ENCODE data around the gene AUTS2.

Gene AUTS2

DNA sequence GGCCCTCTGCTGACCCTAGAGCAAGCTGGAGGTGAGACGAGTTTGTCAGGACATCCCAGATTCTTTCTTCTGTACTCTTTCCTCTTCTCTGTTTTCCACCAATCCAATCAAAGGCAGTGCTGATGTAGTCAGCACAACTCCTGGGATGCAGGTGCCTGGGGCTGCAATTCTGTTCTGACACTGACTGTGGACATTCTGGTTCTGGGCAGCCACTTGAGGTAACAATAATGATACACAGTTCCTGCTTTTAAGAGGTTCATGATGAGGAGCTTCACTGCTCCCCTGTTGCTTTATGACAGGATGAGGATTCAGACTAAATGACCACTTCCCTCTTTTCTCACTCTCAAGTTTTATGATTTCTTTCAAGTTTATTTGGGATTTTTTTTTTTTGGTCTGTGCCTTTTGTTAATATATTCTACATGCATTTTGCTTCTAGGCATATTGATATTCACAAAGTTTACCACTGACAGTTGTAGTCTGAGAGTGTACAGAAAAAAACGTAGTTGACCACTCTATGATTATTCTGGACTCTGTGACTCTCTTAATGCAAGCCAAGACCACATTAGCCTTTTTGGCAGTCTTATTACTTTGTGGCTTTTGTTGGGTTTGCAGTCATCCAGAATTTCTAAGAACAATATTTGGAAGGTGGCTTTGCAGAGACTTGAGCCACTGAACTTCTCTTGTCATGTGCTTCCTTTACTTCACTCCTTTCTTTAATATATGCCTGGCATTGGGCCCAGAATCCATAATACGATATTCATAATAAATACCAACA is 247.6 kb downstream of the AUTS2 start:
- no peak overlapping the region for H3K27ac Mint-ChIP-seq
- DNase-seq: no peak
- H3K36me3 Mint-ChIP-seq (ENCODE audit: low read depth): no peaks in the 10 kb centered on the region
- H3K4me3 Mint-ChIP-seq: no peak overlapping the region
- H3K9me3 Mint-ChIP-seq: no peaks in the 10 kb centered on the region
- peaks cover 2% of the 10 kb centered on the region for H3K4me1 Mint-ChIP-seq (ENCODE audit: low read depth)
- H3K27me3 Mint-ChIP-seq: peaks cover 23% of the 10 kb centered on the region

DNA sequence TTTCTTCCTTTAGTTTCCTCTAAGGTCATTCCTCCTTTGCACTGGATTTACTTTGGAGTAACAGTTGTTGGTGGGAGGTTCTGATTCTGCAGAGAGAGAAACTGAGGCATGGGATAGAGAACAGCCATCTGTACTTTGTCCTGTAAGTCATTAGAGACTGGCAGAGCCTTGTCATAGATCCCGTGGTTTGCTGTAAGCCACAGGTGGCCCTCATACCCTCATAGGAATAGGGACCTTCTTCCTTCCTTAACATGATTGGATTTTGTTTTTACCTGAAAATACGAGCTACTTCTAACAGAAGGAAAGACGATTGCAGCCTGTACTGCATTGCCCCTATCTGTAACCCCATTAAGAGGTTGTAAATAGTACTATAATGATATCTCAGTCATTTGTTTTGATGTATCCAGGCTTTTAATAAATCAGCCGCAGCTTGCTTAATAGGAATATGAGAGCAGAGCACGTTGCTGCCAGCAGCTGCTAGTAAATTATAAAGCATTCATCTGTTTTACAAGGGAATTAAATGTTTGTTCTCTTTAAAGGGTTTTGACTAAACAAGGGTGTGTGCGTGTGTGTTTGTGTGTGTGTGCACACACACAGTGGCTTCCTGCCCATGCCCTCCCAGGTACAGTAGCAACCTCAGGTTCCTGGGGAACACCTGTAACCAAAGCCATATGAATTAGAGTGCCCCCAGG is 249.8 kb downstream of the AUTS2 start:
- no peaks in the 10 kb centered on the region for H3K9me3 Mint-ChIP-seq
- no peak overlapping the region for H3K27ac Mint-ChIP-seq
- no peak overlapping the region for H3K4me3 Mint-ChIP-seq
- peaks cover 9% of the 10 kb centered on the region for H3K27me3 Mint-ChIP-seq
- H3K36me3 Mint-ChIP-seq (ENCODE audit: low read depth): no peaks in the 10 kb centered on the region
- DNase-seq: no peak
- H3K4me1 Mint-ChIP-seq (ENCODE audit: low read depth): peaks cover 2% of the 10 kb centered on the region

DNA sequence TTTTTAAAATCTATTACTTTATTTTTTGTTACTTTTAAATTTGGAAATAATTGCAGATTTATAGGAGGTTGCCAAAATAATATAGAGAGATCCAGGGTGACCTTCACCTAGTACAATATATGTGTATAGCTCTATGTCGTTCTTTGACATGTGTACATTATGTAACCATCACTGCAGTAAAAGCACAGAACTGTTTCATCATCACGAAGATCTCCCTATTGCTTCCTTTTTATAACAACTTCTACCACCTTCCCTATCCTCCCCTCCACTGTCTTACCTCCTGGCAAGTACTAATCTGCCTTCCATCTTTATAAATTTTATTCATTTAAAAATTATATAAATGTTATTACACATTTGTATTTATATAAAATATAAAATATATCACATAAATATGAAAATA is 251.0 kb downstream of the AUTS2 start:
- Mint-ChIP-seq H3K27me3 (peaks cover 3% of the 10 kb centered on the region), H3K9me3 (no peaks in the 10 kb centered on the region), H3K4me3 (no peak overlapping the region), H3K36me3 (ENCODE audit: low read depth) (no peaks in the 10 kb centered on the region), H3K27ac (no peak overlapping the region), H3K4me1 (ENCODE audit: low read depth) (peaks cover 2% of the 10 kb centered on the region)
- DNase-seq: no peak

DNA sequence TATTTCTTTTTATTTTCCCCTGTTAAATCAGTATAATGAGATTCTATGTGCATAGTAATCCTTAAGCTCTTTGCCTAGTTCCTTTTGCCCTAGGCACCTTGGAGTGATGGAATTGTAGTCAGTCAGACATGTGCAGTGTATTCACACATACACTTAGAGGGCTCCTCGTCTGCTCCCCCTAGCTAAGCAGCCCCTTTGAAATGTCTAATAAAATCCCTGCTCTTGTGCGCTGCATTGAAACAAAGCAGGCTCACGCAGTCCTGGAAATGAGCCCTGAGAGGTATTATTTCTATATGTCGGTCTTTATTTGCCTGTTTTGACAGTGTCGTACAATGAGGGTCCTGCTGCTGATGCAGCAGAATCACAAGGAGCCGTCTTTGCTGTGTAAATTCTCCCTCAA is 258.7 kb downstream of the AUTS2 start:
- no peaks in the 10 kb centered on the region for H3K36me3 Mint-ChIP-seq (ENCODE audit: low read depth)
- no peaks in the 10 kb centered on the region for H3K4me1 Mint-ChIP-seq (ENCODE audit: low read depth)
- DNase-seq: no peak
- H3K9me3 Mint-ChIP-seq: no peaks in the 10 kb centered on the region
- H3K27me3 Mint-ChIP-seq: peaks cover 16% of the 10 kb centered on the region
- no peak overlapping the region for H3K27ac Mint-ChIP-seq
- no peak overlapping the region for H3K4me3 Mint-ChIP-seq

DNA sequence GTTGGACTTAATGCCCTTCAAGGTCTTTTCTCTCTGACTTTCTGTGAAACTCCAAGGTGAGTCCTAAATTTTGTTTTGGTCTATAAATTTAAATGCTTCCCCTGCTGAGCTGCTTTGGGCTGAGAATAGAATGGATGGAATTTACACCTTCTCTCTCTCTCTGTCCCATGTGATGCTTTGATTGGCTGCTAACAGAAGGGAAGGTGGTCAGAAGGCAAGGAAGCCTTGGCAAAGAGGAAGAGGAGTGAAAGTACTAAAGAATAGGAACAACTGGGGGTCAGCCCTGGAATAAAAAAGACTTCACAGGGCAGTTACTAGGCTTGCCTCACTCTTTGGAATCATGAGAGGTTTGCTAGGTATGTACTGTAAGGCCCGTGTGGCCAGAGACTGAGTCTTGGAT is 260.2 kb downstream of the AUTS2 start:
- Mint-ChIP-seq H3K9me3 (no peaks in the 10 kb centered on the region), H3K36me3 (ENCODE audit: low read depth) (no peaks in the 10 kb centered on the region), H3K27ac (no peak overlapping the region), H3K4me1 (ENCODE audit: low read depth) (no peaks in the 10 kb centered on the region), H3K27me3 (peaks cover 16% of the 10 kb centered on the region), H3K4me3 (no peak overlapping the region)
- no peak for DNase-seq

GRCh38 chr7:69859342-69859741 is 261.1 kb downstream of the AUTS2 start:
- Mint-ChIP-seq H3K9me3 (no peaks in the 10 kb centered on the region), H3K27me3 (peaks cover 16% of the 10 kb centered on the region), H3K36me3 (ENCODE audit: low read depth) (no peaks in the 10 kb centered on the region), H3K4me3 (no peak overlapping the region), H3K27ac (no peak overlapping the region), H3K4me1 (ENCODE audit: low read depth) (no peaks in the 10 kb centered on the region)
- DNase-seq: no peak

- DNase-seq: no peak
- H3K36me3 Mint-ChIP-seq (ENCODE audit: low read depth): no peaks in the 10 kb centered on the region
- no peaks in the 10 kb centered on the region for H3K9me3 Mint-ChIP-seq
- H3K27me3 Mint-ChIP-seq: peaks cover 15% of the 10 kb centered on the region
- H3K4me3 Mint-ChIP-seq: no peak overlapping the region
- H3K27ac Mint-ChIP-seq: no peak overlapping the region
- no peaks in the 10 kb centered on the region for H3K4me1 Mint-ChIP-seq (ENCODE audit: low read depth)
Measured at GRCh38 chr7:69860486-69860885, 262.2 kb downstream of the AUTS2 start.

DNA sequence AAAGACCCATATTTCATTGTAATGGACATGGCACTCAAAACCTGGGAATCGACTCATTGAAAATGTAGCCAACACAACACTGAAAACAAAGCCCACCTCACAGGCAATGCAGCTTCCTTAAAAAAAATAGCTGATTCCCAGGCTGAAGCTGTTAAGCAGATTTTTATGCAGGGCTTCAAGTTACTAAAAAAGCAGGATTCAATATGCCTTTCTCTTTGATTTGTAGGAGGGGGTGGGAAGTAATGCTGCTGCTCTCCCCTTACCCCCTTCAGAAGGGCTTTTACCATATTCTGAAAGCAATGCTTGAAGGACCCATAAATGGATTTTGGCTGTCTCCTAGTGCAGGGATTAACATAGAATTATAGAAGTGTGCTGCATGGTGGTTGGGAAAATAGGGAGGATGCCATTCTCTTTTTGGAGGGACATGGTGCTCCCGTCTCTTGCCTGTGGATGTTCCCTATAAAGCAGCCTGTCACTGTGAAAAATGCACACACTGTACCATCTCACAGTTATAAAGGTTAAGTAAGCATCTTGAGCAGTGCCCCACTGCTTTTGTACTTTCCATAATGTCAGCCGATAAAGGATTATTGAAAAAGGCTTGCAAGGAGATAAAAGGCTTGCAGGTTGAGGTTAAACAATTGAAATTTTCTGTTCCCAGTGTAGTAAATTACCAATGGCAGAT is 262.8 kb downstream of the AUTS2 start:
- H3K9me3 Mint-ChIP-seq: no peaks in the 10 kb centered on the region
- no peak overlapping the region for H3K27ac Mint-ChIP-seq
- no peaks in the 10 kb centered on the region for H3K36me3 Mint-ChIP-seq (ENCODE audit: low read depth)
- H3K27me3 Mint-ChIP-seq: peaks cover 14% of the 10 kb centered on the region
- DNase-seq: no peak
- no peak overlapping the region for H3K4me3 Mint-ChIP-seq
- no peaks in the 10 kb centered on the region for H3K4me1 Mint-ChIP-seq (ENCODE audit: low read depth)

- Mint-ChIP-seq H3K9me3 (no peaks in the 10 kb centered on the region), H3K27ac (no peak overlapping the region), H3K4me1 (ENCODE audit: low read depth) (no peaks in the 10 kb centered on the region), H3K27me3 (peaks cover 8% of the 10 kb centered on the region), H3K4me3 (no peak overlapping the region), H3K36me3 (ENCODE audit: low read depth) (no peaks in the 10 kb centered on the region)
- DNase-seq: no peak
Measured at GRCh38 chr7:69862413-69863064, 264.3 kb downstream of the AUTS2 start.

GRCh38 chr7:69864274-69864673 is 266.0 kb downstream of the AUTS2 start:
- H3K36me3 Mint-ChIP-seq (ENCODE audit: low read depth): no peaks in the 10 kb centered on the region
- peaks cover 3% of the 10 kb centered on the region for H3K27me3 Mint-ChIP-seq
- no peak for DNase-seq
- H3K4me1 Mint-ChIP-seq (ENCODE audit: low read depth): no peaks in the 10 kb centered on the region
- H3K9me3 Mint-ChIP-seq: no peaks in the 10 kb centered on the region
- no peak overlapping the region for H3K27ac Mint-ChIP-seq
- no peak overlapping the region for H3K4me3 Mint-ChIP-seq

DNA sequence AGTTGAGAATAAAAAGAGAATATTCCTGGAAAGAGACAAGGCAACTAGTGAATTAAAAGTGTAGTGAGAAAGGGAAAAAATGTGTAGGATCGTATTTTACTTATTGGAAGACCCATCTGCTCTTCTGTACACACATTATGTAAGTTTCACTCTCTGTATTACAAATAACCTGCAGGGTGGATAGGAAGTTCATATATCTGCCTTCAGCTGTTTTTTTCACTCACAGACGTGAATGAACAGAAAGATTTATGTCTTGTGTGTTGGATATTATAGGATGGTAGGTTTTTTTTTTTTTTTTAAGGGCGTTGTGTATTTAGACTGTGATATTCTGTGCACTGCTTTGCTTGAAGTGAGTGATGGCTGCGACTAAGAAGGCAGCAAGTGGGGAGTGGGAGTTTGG is 266.5 kb downstream of the AUTS2 start:
- Mint-ChIP-seq H3K27ac (no peak overlapping the region), H3K4me1 (ENCODE audit: low read depth) (no peaks in the 10 kb centered on the region), H3K4me3 (no peak overlapping the region), H3K27me3 (peaks cover 3% of the 10 kb centered on the region), H3K9me3 (no peaks in the 10 kb centered on the region), H3K36me3 (ENCODE audit: low read depth) (no peaks in the 10 kb centered on the region)
- no peak for DNase-seq

- no peak overlapping the region for H3K4me3 Mint-ChIP-seq
- no peaks in the 10 kb centered on the region for H3K9me3 Mint-ChIP-seq
- no peaks in the 10 kb centered on the region for H3K36me3 Mint-ChIP-seq (ENCODE audit: low read depth)
Measured at GRCh38 chr7:69868921-69869320, 270.6 kb downstream of the AUTS2 start.

DNA sequence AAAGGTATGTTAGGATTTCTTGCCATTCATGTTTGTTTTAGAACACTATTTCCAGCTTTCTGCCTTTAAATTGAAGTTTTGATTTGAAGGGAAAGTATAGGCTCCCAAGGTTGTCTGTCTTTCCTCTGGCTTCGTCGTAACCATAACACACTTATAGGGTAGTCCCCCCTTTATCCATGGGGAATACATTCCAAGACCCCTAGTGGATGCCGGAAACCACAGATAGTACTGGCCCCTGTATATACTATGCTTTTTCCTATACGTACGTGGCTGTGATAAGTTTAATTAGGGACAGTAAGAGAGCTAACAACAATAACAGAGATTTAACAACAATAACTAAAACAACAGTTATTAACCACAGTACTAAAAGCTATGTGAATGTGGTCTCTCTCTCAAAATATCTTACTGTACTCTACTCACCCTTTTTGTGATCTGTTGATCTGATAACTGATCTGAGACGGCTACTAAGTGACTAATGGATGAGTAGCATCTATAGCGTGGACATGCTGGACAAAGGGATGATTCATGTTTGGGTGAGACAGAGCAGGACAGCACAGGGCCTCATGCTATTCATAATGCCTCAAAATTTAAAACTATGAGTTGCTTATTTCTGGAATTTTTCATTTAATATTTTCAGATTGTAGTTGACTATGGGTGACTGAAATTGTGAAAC is 273.1 kb downstream of the AUTS2 start:
- H3K36me3 Mint-ChIP-seq (ENCODE audit: low read depth): no peaks in the 10 kb centered on the region
- H3K9me3 Mint-ChIP-seq: no peaks in the 10 kb centered on the region
- H3K4me3 Mint-ChIP-seq: no peak overlapping the region
- H3K27me3 Mint-ChIP-seq: no peaks in the 10 kb centered on the region
- no peak overlapping the region for H3K27ac Mint-ChIP-seq
- no peak for DNase-seq
- no peaks in the 10 kb centered on the region for H3K4me1 Mint-ChIP-seq (ENCODE audit: low read depth)

More at GRCh38 chr7:69868921-69869320, 270.6 kb downstream of the AUTS2 start:
- H3K4me1 Mint-ChIP-seq (ENCODE audit: low read depth): no peaks in the 10 kb centered on the region
- DNase-seq: no peak
- no peak overlapping the region for H3K27ac Mint-ChIP-seq
- no peaks in the 10 kb centered on the region for H3K27me3 Mint-ChIP-seq

DNA sequence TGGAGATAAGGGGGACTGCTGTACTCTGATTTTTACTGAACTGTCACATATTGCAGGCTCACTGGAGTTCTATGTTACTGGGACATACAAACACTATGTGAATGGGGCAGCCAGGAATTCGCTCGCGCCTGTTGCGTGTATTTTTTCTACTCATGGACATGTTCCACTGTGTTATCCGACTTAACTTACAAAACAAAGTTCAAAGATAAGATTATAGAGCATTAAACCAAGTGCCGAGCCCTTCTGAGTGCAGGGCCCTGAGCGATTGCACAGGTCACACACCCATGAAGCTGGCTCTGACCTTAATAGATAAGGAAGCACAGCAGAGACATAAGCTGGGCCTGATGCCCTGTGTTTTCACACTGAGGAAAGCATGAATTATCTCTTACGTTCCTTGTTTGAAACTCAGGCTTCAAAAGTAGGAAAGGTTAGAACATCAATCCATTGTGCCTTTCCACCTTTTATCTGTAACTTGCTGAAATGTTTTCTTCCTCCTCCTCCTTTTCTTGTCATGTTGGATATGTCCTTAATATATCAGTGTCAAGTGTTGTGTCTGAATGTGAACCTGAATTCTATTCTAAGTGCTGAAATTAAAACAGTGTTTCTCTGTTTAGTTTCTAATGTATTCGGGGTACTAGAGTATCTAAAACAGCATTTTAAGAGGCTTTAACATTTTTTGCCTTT is 273.8 kb downstream of the AUTS2 start:
- no peaks in the 10 kb centered on the region for H3K36me3 Mint-ChIP-seq (ENCODE audit: low read depth)
- H3K27me3 Mint-ChIP-seq: no peaks in the 10 kb centered on the region
- no peaks in the 10 kb centered on the region for H3K9me3 Mint-ChIP-seq
- no peaks in the 10 kb centered on the region for H3K4me1 Mint-ChIP-seq (ENCODE audit: low read depth)
- no peak overlapping the region for H3K4me3 Mint-ChIP-seq
- no peak for DNase-seq
- no peak overlapping the region for H3K27ac Mint-ChIP-seq

All from activated T-cell treated with anti-CD3 and anti-CD28 coated beads, Interleukin-2, amount 50 U/mL, for 24 hours (primary cell).